ENCODE results near the gene LPO.

Gene LPO

GRCh38 chr17:58246781-58247180 is 8.4 kb downstream of the LPO start:
- no peak for DNase-seq (ENCODE audit: low spot score)
- no peak for TF ChIP-seq CTCF (IDR thresholded peaks at IDR 0.05; ENCODE audit: extremely low read depth, missing control alignments)

- no peak for DNase-seq (ENCODE audit: low spot score)
- TF ChIP-seq CTCF (IDR thresholded peaks at IDR 0.05; ENCODE audit: extremely low read depth, missing control alignments), result no peak
Observed at GRCh38 chr17:58247511-58248363, 9.4 kb downstream of the LPO start.

GRCh38 chr17:58248955-58249269 is 10.5 kb downstream of the LPO start:
- TF ChIP-seq CTCF (IDR thresholded peaks at IDR 0.05; ENCODE audit: extremely low read depth, missing control alignments), result no peak
- DNase-seq (ENCODE audit: low spot score), result no peak

GRCh38 chr17:58249270-58250133 is 11.1 kb downstream of the LPO start:
- TF ChIP-seq CTCF (IDR thresholded peaks at IDR 0.05; ENCODE audit: extremely low read depth, missing control alignments), result peak; percentile 75
- peak; percentile 89 for DNase-seq (ENCODE audit: low spot score)

- no peak for DNase-seq (ENCODE audit: low spot score)
- no peak for TF ChIP-seq CTCF (IDR thresholded peaks at IDR 0.05; ENCODE audit: extremely low read depth, missing control alignments)
Observed at GRCh38 chr17:58250344-58251011, 12.1 kb downstream of the LPO start.

GRCh38 chr17:58252141-58252540 is 13.8 kb downstream of the LPO start:
- no peak for DNase-seq (ENCODE audit: low spot score)
- TF ChIP-seq CTCF (IDR thresholded peaks at IDR 0.05; ENCODE audit: extremely low read depth, missing control alignments), result no peak

- DNase-seq (ENCODE audit: low spot score), result no peak
- TF ChIP-seq CTCF (IDR thresholded peaks at IDR 0.05; ENCODE audit: extremely low read depth, missing control alignments), result no peak
Observed at GRCh38 chr17:58253082-58253481, 14.7 kb downstream of the LPO start.
